ENCODE results near the gene PROZ. TPM values are rescaled to one million over a fixed set of nuclear protein-coding genes. Genes with fewer than 3 reads are reported as not detected.
"Not testable (repeated sequence)": the region's sequence is repeated elsewhere in the genome, so short reads cannot be mapped to it uniquely, and the experiment has no call there.

Gene PROZ, protein sequence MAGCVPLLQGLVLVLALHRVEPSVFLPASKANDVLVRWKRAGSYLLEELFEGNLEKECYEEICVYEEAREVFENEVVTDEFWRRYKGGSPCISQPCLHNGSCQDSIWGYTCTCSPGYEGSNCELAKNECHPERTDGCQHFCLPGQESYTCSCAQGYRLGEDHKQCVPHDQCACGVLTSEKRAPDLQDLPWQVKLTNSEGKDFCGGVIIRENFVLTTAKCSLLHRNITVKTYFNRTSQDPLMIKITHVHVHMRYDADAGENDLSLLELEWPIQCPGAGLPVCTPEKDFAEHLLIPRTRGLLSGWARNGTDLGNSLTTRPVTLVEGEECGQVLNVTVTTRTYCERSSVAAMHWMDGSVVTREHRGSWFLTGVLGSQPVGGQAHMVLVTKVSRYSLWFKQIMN
- not detected in 2 replicates for total RNA-seq
- 0.11 TPM for polyA plus RNA-seq (2012)

GRCh38 chr13:113157929-113158747, at the start of gene PROZ:
TSS of gene PROZ (plus strand) at chr13:113158648. CDS start at chr13:113158661, 13 bp downstream.
- no peak for DNase-seq (ENCODE audit: low read depth)

- DNase-seq (ENCODE audit: low read depth), result no peak
These were observed 49.0 kb upstream of the PROZ start for GRCh38 chr13:113109151-113110047.

DNA sequence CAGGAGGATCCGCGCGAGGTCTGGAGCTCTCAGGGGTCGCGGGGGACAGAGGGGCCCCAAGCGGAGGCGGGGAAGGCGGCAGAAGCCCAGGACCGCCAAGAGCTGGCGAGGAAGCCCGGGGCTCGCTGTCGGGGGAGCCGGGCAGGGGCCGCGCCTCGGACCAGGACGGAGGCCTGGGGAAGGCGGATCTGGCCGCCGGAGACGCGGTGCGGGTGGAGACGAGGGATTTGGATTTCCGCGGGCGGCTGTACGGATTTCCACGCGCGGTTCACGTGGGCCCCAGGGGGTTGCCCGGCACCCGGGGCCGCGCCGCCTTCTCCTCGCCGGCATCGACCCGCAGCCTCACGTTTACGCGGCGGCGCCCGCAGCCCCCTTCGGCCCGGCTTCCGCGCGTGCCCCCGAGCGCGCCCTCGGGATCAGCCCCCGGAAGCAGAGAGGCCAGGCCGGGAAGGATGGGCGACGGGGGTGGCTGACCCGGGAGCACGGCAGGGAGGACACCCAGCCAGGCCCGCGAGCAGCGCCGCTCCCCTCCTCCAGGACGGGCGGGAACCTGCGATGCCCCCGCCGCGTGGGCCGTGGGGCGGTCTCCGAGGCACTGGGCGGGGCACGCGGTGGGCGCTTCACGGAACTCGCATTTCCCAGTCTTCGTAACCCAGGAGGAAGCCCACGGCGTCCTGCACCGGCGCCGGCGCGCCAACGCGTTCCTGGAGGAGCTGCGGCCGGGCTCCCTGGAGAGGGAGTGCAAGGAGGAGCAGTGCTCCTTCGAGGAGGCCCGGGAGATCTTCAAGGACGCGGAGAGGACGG, 48.2 kb upstream of the PROZ start:
- no peak for DNase-seq (ENCODE audit: low read depth)

DNA sequence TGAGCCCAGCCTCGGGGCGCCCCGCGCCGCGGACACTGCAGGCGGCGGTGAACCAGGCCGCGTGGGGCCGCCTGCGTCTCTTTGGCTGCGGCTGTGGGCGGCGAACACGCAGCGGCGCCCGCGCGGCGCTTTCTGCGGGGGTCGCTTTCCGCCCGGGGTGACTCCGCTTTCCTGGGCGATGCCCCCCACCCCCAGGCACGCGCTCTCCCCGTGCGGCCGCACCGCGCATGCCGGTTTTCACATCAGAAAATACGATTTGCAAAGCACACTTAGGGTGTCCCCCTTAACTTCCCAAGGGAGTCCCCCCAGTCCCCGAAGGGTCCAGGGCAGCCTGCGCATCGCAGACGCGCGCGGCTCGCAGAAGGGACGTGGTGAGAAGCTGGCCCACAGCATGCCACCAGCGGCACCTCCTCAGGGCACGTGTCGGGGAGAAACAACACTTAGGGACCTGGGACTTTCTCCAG, 47.6 kb upstream of the PROZ start:
- no peak for DNase-seq (ENCODE audit: low read depth)

DNA sequence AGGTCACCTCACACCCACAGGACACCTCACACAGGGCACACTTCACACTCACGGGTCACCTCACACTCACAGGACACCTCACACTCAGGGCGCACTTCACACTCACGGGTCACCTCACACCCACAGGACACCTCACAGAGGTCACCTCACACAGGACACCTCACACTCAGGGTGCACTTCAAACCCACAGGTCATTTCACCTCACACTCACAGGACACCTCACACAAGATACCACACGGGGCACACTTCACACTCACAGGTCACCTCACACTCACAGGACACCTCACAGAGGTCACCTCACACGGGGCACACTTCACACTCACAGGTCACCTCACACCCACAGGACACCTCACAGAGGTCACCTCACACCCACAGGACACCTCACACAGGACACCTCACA, 46.6 kb upstream of the PROZ start:
- not testable (repeated sequence) for DNase-seq (ENCODE audit: low read depth)

GRCh38 chr13:113112475-113112874, 46.0 kb upstream of the PROZ start:
- not testable (repeated sequence) for DNase-seq (ENCODE audit: low read depth)

- no peak for DNase-seq (ENCODE audit: low read depth)
These were observed 45.3 kb upstream of the PROZ start for GRCh38 chr13:113112893-113113845.

DNA sequence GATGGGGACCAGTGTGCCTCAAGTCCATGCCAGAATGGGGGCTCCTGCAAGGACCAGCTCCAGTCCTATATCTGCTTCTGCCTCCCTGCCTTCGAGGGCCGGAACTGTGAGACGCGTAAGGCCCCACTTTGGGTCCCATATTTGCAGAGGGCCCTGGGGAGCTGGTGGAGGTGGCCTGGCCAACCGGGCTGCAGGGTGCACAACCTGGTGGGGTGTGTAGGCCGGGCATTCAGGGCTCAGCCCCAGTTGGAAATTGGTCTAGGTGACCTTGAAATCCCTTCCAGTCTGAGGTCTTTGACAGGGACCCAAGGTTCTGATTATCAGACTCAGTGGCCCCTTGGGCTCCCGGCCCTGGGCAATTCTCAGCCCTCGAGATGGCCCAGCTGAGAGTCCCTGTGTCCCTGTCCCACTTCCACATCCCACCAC, 44.6 kb upstream of the PROZ start:
- DNase-seq (ENCODE audit: low read depth), result no peak

DNA sequence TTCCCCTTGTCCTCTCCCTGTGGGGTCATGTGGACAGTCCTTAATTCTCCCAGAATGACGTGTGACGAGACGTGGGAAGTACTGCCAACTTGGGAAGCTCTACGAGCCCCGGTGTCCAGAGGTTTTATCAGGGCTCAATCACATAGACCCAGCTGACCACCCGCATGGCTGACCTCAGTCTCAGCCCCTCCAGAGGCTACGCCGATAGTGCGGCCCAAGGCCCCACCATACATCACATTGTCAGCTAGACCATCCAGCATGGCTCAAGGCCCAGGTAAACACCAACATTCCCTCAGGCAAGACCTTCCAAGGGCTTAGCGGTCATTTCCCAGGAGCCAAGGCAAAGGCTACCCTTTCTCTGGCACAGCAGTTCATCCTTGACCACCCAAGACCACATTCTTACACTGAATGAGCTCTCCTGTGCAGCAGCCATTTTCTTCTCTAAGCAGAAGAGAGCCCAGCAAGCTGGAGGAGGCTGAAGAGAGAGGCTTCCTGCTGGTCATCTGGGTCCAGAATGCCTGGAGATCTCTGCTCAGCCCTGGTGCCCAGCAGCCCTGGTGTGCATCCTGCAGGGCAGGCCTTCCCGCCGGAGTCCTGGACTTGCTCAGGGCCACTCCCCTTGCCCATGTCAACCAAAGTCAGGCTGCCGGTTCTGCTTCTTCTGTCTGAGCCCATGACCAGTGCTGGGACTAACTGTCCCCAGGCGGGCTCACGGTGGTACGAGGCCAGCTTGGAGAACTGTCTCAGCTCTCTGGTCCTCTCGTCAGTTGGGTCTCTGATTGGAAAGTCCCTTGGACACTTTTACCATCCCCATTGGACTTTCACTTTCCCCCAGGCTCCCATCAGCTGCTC, 43.7 kb upstream of the PROZ start:
- no peak for DNase-seq (ENCODE audit: low read depth)

DNA sequence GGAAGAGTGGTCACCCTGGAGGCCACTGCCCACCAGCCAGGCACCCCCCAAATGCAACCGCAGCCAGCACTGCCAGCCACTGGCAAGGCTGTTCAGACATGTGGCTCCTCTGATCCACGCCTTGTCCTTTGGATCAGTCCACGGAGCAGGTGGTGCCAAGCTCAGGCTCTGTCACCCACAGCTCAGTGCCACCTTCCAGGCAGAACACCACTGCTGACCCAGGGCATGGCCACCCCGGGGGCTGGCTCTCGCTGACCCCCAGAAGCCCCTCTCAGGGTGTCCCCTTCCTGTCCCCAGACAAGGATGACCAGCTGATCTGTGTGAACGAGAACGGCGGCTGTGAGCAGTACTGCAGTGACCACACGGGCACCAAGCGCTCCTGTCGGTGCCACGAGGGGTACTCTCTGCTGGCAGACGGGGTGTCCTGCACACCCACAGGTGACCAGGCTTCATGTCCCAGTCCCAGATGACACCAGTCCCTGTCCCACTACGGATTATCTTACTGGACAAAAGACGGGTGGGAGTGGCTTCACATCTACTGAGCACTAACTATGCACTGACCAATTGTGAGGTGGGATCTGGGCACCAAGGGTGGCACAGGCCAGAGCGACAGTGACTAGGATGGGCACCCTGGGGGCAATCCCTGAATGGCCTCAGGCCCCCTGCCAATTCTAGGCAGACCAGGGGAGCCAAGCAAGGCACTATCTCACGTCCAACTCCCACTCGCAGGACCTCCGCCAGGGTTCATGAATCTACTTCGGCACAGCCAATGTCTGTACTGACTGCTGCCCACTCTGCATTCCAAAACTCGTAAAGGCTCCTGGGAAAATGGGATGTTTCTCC, 42.9 kb upstream of the PROZ start:
- DNase-seq (ENCODE audit: low read depth), result no peak

- no peak for DNase-seq (ENCODE audit: low read depth)
These were observed 42.1 kb upstream of the PROZ start for GRCh38 chr13:113116206-113116800.

- no peak for DNase-seq (ENCODE audit: low read depth)
These were observed 41.6 kb upstream of the PROZ start for GRCh38 chr13:113116871-113117271.

DNA sequence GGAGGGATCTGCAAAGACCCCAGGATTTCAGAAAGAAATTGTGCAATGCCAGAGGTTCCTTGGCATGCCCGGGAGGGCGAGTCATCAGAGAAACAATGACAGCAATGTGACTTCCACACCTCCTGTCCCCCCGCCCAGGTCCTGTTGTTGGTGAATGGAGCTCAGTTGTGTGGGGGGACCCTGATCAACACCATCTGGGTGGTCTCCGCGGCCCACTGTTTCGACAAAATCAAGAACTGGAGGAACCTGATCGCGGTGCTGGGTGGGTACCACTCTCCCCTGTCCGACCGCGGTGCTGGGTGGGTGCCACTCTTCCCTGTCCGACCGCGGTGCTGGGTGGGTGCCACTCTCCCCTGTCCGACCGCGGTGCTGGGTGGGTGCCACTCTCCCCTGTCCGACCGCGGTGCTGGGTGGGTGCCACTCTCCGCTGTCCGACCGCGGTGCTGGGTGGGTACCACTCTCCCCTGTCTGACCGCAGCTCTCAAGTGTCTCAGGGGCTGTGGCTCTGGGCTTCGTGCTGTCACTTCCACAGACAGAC, 41.0 kb upstream of the PROZ start:
- DNase-seq (ENCODE audit: low read depth), result no peak

- no peak for DNase-seq (ENCODE audit: low read depth)
These were observed 40.6 kb upstream of the PROZ start for GRCh38 chr13:113117911-113118260.

- DNase-seq (ENCODE audit: low read depth), result no peak
These were observed 40.0 kb upstream of the PROZ start for GRCh38 chr13:113118261-113119021.

Measured in myocyte (in vitro differentiated cells).